ENCODE results near the gene POU4F1. TPM values are rescaled to one million over a fixed set of nuclear protein-coding genes. Genes with fewer than 3 reads are reported as not detected.

POU4F1 gene
- total and polyA plus RNA-seq, 2 of the 13 experiments (the other 11 are each of a cell fraction or from before 2014, with no cell fraction given), result 1.0 to 1.1 TPM

DNA sequence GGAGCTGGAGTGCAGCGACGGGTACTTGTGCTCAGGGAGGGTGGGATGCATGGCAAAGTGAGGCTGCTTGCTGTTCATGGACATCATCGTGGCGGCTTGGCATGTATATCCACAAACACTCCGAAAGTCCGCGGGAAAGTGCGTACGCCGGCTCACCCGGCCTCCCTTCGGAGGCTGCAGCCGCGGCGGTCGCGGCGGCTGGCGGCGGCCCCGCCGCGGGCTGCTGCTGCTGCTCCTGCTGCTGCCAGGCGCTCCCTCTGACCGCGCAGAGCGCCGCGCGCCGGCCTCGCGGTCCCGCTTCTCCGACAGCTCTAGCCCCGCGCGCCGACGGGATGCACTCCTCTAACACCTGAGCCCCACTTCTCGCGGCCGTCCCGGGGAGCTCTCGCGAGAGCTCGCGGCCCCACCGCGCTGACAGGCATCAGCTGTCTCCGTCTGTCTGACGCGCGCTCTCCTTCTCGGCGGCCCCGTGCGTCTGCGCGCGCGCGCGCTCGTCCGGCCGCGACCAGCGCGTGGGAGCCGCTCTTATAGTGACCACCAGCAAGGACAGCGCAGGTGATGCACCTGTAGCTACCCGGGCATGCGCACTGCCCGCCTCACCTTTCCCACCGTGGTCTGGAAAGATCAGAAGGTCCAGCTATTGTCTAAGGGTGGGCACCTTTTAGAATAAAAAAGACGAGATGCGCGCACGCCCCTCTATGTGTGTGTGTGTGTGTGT lies at the start of gene POU4F1 (continued):
- TF ChIP-seq KDM6A (CRISPR knock-in tag; IDR thresholded peaks at IDR 0.05; ENCODE audit: low read depth), result no peak
- peak; percentile 74; the same call in 1 of the 2 replicates for TF ChIP-seq BORCS8-MEF2B (CRISPR knock-in tag; IDR thresholded peaks at IDR 0.05)
- 0 out of 2 replicates have a peak, but pooled peaks have one; percentile 17 for TF ChIP-seq ZNF501 (CRISPR knock-in tag; IDR thresholded peaks at IDR 0.05)
- no peak for TF ChIP-seq BCL6 (CRISPR knock-in tag; IDR thresholded peaks at IDR 0.05)
- TF ChIP-seq ZNF550 (CRISPR knock-in tag; IDR thresholded peaks at IDR 0.05; ENCODE audit: borderline replicate concordance), result no peak
- no peak; the same call in 1 of the 2 replicates for TF ChIP-seq ZMYM4 (CRISPR knock-in tag; IDR thresholded peaks at IDR 0.05)
- TF ChIP-seq ZNF777 (CRISPR knock-in tag; IDR thresholded peaks at IDR 0.05), result peak; percentile 94
- no peak for TF ChIP-seq ZFP36L1 (CRISPR knock-in tag; IDR thresholded peaks at IDR 0.05)
- TF ChIP-seq ZEB1 (IDR thresholded peaks at IDR 0.05; ENCODE audit: insufficient replicate concordance, low read depth), result peak; percentile 91
- no peak for TF ChIP-seq ZNF160 (CRISPR knock-in tag; IDR thresholded peaks at IDR 0.05)
- TF ChIP-seq XRCC5 (optimal IDR thresholded peaks at IDR 0.05; ENCODE audit: low read length), result peak; percentile 15
- TF ChIP-seq KDM4B (CRISPR knock-in tag; IDR thresholded peaks at IDR 0.05), result no peak
- no peak for TF ChIP-seq ELF1 (CRISPR knock-in tag; IDR thresholded peaks at IDR 0.05)
- no peak for TF ChIP-seq ZNF232 (CRISPR knock-in tag; IDR thresholded peaks at IDR 0.05; ENCODE audit: borderline replicate concordance)
- peak; percentile 64; the same call in 1 of the 2 replicates for TF ChIP-seq MEIS2 (CRISPR knock-in tag; IDR thresholded peaks at IDR 0.05)
- TF ChIP-seq, protein P1, sequence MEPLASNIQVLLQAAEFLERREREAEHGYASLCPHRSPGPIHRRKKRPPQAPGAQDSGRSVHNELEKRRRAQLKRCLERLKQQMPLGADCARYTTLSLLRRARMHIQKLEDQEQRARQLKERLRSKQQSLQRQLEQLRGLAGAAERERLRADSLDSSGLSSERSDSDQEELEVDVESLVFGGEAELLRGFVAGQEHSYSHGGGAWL (CRISPR knock-in tag; IDR thresholded peaks at IDR 0.05), result 0 out of 2 replicates have a peak, but pooled peaks have one; percentile 29
- TF ChIP-seq, protein P2, sequence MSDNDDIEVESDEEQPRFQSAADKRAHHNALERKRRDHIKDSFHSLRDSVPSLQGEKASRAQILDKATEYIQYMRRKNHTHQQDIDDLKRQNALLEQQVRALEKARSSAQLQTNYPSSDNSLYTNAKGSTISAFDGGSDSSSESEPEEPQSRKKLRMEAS (IDR thresholded peaks at IDR 0.05), result peak; percentile 94
- no peak for TF ChIP-seq ZNF619 (CRISPR knock-in tag; IDR thresholded peaks at IDR 0.05)
- TF ChIP-seq, protein P3, sequence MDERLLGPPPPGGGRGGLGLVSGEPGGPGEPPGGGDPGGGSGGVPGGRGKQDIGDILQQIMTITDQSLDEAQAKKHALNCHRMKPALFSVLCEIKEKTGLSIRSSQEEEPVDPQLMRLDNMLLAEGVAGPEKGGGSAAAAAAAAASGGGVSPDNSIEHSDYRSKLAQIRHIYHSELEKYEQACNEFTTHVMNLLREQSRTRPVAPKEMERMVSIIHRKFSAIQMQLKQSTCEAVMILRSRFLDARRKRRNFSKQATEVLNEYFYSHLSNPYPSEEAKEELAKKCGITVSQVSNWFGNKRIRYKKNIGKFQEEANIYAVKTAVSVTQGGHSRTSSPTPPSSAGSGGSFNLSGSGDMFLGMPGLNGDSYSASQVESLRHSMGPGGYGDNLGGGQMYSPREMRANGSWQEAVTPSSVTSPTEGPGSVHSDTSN (CRISPR knock-in tag; IDR thresholded peaks at IDR 0.05), result 0 out of 2 replicates have a peak, but pooled peaks have one; percentile 20
- TF ChIP-seq, protein P4, sequence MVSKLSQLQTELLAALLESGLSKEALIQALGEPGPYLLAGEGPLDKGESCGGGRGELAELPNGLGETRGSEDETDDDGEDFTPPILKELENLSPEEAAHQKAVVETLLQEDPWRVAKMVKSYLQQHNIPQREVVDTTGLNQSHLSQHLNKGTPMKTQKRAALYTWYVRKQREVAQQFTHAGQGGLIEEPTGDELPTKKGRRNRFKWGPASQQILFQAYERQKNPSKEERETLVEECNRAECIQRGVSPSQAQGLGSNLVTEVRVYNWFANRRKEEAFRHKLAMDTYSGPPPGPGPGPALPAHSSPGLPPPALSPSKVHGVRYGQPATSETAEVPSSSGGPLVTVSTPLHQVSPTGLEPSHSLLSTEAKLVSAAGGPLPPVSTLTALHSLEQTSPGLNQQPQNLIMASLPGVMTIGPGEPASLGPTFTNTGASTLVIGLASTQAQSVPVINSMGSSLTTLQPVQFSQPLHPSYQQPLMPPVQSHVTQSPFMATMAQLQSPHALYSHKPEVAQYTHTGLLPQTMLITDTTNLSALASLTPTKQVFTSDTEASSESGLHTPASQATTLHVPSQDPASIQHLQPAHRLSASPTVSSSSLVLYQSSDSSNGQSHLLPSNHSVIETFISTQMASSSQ (IDR thresholded peaks at IDR 0.05; ENCODE audit: low read depth), result no peak
- TF ChIP-seq, protein P4 (CRISPR knock-in tag; IDR thresholded peaks at IDR 0.05; ENCODE audit: borderline replicate concordance), result peak; percentile 32; the same call in 1 of the 2 replicates
- TF ChIP-seq, protein P5, sequence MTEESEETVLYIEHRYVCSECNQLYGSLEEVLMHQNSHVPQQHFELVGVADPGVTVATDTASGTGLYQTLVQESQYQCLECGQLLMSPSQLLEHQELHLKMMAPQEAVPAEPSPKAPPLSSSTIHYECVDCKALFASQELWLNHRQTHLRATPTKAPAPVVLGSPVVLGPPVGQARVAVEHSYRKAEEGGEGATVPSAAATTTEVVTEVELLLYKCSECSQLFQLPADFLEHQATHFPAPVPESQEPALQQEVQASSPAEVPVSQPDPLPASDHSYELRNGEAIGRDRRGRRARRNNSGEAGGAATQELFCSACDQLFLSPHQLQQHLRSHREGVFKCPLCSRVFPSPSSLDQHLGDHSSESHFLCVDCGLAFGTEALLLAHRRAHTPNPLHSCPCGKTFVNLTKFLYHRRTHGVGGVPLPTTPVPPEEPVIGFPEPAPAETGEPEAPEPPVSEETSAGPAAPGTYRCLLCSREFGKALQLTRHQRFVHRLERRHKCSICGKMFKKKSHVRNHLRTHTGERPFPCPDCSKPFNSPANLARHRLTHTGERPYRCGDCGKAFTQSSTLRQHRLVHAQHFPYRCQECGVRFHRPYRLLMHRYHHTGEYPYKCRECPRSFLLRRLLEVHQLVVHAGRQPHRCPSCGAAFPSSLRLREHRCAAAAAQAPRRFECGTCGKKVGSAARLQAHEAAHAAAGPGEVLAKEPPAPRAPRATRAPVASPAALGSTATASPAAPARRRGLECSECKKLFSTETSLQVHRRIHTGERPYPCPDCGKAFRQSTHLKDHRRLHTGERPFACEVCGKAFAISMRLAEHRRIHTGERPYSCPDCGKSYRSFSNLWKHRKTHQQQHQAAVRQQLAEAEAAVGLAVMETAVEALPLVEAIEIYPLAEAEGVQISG (CRISPR knock-in tag; IDR thresholded peaks at IDR 0.05), result peak; percentile 51; the same call in 1 of the 2 replicates
- no peak for TF ChIP-seq POLR2AphosphoS2 (IDR thresholded peaks at IDR 0.05; ENCODE audit: low read depth, low read length)
